ENCODE data around the gene MSRB1.

DNA sequence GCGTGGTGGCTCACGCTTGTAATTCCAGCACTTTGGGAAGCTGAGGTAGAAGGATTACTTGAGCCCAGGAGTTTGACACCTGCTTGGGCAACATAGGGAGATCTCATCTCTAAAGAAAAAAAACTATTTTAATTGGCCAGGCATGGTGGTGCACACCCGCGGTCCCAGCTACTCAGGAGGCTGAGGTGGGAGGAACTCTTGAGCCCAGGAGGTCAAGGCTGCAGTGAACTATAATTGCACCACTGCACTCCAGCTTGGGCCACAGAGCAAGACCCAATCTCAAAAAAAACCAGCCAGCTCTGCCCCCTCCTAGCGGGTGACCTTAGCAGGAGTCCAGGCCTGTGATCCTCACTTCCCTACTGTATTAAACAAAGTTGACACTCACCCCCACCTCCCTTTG is 18.9 kb downstream of the MSRB1 start:
- TF ChIP-seq POLR2A (IDR thresholded peaks at IDR 0.05; ENCODE audit: insufficient read depth in 1 of 2, low read depth in 2 of 2, low read length in 2 of 2) (no peak), ZNF557 (CRISPR knock-in tag; IDR thresholded peaks at IDR 0.05) (no peak), MED1 (CRISPR knock-in tag; IDR thresholded peaks at IDR 0.05) (no peak), ATF1 (CRISPR knock-in tag; IDR thresholded peaks at IDR 0.05) (no peak), MTF1 (CRISPR knock-in tag; IDR thresholded peaks at IDR 0.05) (no peak), GABPA (IDR thresholded peaks at IDR 0.05; ENCODE audit: low read depth, low read length) (no peak), GABPA (CRISPR knock-in tag; IDR thresholded peaks at IDR 0.05; ENCODE audit: low read depth) (no peak), SP1 (IDR thresholded peaks at IDR 0.05) (no peak), SP1 (CRISPR knock-in tag; IDR thresholded peaks at IDR 0.05) (no peak), GATA4 (IDR thresholded peaks at IDR 0.05; ENCODE audit: borderline replicate concordance, low read depth) (no peak), NFE2L2 (IDR thresholded peaks at IDR 0.05; ENCODE audit: low read length) (no peak)
- TF ChIP-seq, protein P1, sequence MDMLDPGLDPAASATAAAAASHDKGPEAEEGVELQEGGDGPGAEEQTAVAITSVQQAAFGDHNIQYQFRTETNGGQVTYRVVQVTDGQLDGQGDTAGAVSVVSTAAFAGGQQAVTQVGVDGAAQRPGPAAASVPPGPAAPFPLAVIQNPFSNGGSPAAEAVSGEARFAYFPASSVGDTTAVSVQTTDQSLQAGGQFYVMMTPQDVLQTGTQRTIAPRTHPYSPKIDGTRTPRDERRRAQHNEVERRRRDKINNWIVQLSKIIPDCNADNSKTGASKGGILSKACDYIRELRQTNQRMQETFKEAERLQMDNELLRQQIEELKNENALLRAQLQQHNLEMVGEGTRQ (IDR thresholded peaks at IDR 0.05; ENCODE audit: low read depth, low read length): no peak
- TF ChIP-seq, protein P1 (CRISPR knock-in tag; IDR thresholded peaks at IDR 0.05; ENCODE audit: borderline replicate concordance): no peak
- TF ChIP-seq, protein P2, sequence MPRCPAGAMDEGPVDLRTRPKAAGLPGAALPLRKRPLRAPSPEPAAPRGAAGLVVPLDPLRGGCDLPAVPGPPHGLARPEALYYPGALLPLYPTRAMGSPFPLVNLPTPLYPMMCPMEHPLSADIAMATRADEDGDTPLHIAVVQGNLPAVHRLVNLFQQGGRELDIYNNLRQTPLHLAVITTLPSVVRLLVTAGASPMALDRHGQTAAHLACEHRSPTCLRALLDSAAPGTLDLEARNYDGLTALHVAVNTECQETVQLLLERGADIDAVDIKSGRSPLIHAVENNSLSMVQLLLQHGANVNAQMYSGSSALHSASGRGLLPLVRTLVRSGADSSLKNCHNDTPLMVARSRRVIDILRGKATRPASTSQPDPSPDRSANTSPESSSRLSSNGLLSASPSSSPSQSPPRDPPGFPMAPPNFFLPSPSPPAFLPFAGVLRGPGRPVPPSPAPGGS (CRISPR knock-in tag; IDR thresholded peaks at IDR 0.05): no peak
- TF ChIP-seq, protein P3, sequence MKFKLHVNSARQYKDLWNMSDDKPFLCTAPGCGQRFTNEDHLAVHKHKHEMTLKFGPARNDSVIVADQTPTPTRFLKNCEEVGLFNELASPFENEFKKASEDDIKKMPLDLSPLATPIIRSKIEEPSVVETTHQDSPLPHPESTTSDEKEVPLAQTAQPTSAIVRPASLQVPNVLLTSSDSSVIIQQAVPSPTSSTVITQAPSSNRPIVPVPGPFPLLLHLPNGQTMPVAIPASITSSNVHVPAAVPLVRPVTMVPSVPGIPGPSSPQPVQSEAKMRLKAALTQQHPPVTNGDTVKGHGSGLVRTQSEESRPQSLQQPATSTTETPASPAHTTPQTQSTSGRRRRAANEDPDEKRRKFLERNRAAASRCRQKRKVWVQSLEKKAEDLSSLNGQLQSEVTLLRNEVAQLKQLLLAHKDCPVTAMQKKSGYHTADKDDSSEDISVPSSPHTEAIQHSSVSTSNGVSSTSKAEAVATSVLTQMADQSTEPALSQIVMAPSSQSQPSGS (CRISPR knock-in tag; IDR thresholded peaks at IDR 0.05): no peak
- TF ChIP-seq, protein P4, sequence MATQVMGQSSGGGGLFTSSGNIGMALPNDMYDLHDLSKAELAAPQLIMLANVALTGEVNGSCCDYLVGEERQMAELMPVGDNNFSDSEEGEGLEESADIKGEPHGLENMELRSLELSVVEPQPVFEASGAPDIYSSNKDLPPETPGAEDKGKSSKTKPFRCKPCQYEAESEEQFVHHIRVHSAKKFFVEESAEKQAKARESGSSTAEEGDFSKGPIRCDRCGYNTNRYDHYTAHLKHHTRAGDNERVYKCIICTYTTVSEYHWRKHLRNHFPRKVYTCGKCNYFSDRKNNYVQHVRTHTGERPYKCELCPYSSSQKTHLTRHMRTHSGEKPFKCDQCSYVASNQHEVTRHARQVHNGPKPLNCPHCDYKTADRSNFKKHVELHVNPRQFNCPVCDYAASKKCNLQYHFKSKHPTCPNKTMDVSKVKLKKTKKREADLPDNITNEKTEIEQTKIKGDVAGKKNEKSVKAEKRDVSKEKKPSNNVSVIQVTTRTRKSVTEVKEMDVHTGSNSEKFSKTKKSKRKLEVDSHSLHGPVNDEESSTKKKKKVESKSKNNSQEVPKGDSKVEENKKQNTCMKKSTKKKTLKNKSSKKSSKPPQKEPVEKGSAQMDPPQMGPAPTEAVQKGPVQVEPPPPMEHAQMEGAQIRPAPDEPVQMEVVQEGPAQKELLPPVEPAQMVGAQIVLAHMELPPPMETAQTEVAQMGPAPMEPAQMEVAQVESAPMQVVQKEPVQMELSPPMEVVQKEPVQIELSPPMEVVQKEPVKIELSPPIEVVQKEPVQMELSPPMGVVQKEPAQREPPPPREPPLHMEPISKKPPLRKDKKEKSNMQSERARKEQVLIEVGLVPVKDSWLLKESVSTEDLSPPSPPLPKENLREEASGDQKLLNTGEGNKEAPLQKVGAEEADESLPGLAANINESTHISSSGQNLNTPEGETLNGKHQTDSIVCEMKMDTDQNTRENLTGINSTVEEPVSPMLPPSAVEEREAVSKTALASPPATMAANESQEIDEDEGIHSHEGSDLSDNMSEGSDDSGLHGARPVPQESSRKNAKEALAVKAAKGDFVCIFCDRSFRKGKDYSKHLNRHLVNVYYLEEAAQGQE (IDR thresholded peaks at IDR 0.05; ENCODE audit: borderline replicate concordance in 1 of 2, low read depth in 1 of 2, low read length in 2 of 2): no peak

All from HepG2 (cell line).